ENCODE measurements around the gene HES7.
"Not testable (repeated sequence)": the region's sequence is repeated elsewhere in the genome, so short reads cannot be mapped to it uniquely, and the experiment has no call there.

HES7 gene

DNA sequence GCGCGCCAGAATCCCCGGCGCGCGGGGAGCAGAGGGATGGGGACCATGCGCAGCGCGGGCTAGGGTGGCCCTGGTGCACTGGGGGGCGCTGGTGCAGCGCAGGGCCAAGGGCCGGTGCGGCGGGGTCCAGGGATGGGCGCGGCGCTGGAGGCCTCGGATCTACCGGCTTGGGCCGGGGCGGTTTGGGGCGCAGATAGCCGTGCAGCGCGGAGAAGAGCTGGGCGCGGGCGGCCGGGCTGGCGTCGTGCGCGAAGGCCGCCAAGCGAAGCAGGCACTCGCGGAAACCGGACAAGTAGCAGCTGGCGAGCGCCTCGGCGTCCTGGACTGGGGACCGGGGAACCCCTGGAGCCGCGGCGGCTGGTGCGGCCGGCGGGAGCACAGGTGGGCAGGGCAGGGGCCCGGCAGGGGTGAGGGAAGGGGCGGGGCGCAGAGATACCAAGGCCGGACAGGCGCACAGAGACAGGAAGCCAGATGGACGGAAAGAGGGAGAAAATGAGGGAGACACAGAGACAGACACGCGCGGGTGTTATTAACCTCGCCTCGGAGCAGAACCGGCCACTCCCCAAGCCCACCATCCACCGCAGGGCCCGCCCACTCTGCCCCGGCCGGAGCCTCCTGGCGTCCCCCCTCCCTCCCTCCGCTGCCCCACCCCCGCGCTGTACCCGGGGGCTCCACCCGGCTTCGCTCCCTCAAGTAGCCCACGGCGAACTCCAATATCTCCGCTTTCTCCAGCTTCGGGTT, 2.1 kb downstream of the HES7 start:
- DNase-seq: peak; percentile 56 to 72

GRCh38 chr17:8121407-8121680, 2.6 kb downstream of the HES7 start:
- no peak for DNase-seq

- peak; percentile 83 to 88 for DNase-seq
These were observed 3.1 kb downstream of the HES7 start for GRCh38 chr17:8120520-8121406.

- DNase-seq: peak; percentile 92 to 95
These were observed 4.1 kb downstream of the HES7 start for GRCh38 chr17:8119581-8120519.

DNA sequence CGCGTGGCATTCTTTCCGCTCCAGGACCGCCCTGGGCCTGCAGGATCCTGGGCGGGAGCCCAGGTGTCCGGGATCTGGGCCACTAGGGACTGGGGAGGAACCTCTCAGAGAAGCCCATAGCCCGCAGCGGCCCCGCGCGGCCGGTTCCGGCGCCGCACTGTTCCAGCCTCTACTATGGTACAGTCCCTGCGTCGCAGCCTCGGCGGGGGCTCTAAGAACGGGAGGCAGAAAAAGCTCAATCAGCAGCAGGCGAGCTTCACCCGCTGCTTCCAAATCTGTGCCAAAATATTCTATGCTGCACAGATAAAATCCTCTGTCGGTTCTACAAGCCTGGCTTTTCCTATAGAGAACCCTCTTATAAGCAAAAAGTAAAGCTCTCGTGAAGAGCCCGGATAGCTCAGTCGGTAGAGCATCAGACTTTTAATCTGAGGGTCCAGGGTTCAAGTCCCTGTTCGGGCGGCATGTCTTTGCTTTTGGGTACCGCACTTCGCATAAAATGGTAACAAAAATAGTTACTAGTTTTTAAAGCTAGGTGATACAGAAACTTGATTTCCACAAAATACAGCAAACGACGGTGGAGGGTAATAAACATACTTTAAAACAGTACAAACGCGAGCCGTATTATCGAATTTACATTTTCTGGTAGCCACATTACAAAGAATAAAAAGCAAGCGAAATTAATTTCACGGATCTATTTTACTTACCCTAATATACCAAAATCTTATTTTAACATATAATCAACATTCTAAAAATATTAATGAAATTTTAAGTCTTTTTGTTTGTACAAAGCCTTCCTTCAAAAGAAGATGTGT, 4.9 kb downstream of the HES7 start:
- DNase-seq: peak; percentile 88 to 91

DNA sequence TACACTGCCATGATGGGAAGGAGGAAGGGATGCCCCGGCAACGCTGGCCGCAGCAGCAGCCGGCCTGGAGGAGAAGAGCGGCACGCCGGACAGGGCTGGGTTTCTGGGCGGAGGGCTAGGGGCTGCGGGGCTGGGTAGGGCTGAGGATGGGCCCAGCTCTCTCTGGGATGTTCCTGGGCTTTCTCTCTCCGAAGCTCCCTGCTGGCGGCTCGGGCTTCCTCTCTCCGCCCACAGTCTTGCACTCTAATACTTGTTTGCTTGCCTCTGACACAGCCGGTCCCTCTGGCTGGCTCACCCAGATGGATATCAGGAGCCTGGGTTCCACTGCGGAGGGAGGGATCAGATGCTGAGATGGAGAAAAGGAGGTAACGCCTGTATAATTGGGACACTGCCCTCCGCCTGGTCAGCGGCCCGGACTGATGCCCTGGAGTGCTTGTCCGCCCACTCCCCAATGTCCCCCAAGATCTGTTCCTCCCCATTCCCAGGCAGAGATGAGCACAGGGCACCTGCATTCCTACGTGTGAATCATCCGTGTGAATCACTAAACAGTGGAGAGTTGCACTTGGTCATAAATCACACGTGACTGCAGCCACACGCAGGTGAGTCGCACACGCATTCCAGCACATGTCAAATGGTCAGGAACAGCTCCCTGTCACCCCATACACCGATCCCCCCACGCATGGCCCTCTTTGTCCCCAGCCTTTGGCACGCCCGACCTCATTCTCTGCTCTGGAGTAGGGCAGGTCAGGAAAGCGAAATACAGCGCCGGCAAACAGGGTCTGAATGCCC, 5.7 kb downstream of the HES7 start, which contains the start of gene ALOXE3:
Gene ALOXE3, minus strand, starts transcription at position 535 of the 789 bp plus-strand sequence. Its CDS starts 524 bp downstream, at position 11.
- peak in 1 of 2 donors; percentile 33 for DNase-seq

GRCh38 chr17:8117367-8117979, 6.4 kb downstream of the HES7 start:
- no peak for DNase-seq

DNA sequence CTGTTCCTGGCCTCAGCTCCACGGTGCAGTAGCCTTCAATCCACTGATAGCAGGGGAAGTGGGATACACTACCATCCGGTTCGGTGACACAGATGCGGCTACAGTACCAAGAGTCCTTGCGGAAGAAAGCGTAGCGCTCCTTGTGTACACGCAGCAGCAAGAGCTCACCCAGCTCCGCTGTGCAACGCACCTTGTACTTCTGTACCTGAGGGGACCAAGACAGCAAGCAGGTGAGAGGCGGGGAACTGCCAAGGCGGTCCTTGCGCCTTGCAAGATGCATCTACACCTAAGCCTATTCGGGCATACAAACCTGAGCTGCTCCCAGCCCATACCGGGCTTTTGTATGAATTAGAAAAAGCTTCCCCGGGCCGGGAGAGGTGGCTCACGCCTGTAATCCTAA, 7.1 kb downstream of the HES7 start:
- no peak for DNase-seq

- no peak for DNase-seq
These were observed 13.0 kb downstream of the HES7 start for GRCh38 chr17:8110907-8111306.

GRCh38 chr17:8110456-8110804, 13.5 kb downstream of the HES7 start:
- DNase-seq: no peak

GRCh38 chr17:8109661-8110455, 14.0 kb downstream of the HES7 start:
- DNase-seq: peak; percentile 85 to 87

- DNase-seq: no peak
These were observed 14.8 kb downstream of the HES7 start for GRCh38 chr17:8108972-8109660.

DNA sequence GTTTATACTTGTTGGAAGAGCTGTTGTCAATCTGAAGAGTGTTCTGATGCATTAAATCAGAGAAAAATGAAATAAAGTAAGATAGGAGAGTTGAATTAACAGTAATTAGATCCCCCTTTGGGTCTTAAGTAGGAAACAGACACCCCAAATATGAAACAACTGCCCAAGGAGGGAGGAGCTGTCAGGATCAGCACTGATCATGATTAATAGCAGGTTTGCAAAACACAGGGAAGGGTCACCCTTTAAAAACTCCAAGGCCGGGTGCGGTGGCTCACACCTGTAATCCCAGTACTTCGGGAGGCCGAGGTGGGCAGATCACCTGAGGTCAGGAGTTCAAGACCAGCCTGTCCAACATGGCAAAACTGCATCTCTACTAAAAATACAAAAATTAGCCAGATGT, 16.9 kb downstream of the HES7 start:
- not testable (repeated sequence) for DNase-seq

DNA sequence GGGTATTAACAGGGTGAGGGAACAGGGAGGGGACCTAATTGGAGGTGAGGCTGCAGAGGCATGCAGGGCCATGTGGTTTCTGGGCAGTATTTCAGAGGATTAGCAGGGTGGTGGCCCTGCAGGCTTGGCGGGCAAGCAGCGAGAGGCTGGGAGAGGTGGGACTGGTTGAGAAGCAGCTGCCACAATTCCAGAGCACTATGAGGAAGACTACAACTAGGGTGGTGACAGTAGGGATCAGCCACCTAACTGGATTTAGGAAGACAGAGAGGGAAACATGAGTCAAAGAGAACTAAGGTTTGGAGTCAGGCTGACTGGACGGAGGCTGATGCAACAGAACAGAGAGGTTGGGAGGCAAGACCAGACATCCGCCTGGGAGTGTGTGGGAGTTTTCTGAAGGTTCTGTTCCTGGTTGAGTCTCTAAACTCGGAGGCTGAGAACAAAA, 17.9 kb downstream of the HES7 start:
- no peak for DNase-seq

DNA sequence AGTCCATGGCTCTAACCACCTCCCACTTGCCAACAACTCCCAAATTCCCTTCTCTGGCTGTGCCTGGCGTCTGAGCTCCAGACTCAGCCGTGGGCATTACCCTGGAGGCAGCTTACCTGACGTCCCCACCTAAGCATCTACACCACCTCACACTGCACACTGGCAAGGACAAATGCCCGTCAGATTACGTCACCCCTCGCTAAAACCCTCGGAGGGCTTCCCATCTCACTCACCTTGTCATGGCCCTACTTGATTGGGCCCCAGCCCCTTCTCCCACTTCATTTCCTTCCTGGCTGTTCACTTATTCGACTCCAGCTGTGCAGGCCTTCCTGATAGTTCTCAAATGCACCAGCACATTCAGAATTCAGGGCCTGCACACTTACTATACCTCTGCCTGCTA, 19.0 kb downstream of the HES7 start:
- no peak for DNase-seq

DNA sequence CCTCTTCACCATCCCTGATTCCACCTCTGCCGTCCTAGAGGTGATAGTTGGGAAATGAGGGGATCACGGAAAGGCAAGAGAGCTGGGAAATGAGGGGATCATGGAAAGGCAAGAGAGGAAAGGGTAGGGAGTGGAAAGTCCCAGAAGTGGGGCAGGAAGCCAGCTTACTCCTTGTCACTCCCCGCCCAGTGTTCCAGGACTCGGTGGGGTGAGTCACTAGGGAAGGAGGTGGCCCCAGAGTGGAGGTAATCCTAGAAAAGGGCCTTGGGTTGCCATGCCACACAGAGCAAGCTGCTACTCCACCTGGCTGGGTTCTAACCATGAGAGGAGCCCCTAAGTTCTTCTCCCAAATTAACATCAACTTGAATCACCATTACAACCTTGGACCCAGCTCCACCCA, 20.4 kb downstream of the HES7 start:
- no peak for DNase-seq

- DNase-seq: no peak
These were observed 22.2 kb downstream of the HES7 start for GRCh38 chr17:8101721-8102120.

GRCh38 chr17:8100763-8101162, 23.1 kb downstream of the HES7 start:
- DNase-seq: no peak

DNA sequence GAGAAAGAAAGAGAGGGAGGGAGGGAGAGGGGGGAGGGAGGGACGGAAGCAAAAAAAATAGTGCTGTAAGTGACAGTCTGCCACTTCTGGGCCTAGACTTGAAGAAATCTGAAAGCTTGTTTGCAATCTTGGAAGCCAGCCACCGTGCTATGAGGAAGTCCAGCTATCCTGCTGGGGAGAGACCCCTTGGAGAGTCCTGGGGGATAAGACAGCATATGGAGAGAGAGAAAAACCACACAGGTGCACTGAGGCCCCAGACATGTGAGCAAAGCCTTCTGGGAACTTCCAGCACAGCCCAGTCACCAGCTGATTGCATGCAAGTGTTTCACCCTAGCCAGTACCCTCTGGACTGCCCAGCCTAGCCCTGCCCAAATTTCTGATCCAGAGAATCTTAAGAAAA, 23.8 kb downstream of the HES7 start:
- no peak for DNase-seq
